Mucosa of rectum (tissue), 2 donors: Measurements from ENCODE around the gene ZNF827.

ENCODE experiments used
- H3K27ac ChIP-seq, 2 donors: one replicate each; pipeline ENCODE4 v1.7.0; 2013; ENCODE audit warnings: inconsistent platforms in 2 of 2, low read depth in 2 of 2, low read length in 2 of 2
- H3K27me3 ChIP-seq, 2 donors: one replicate each; pipeline ENCODE4 v1.7.0; 2013; ENCODE audit warnings: low read length in 2 of 2; ENCODE audit not compliant: control insufficient read depth in 2 of 2, insufficient read depth in 2 of 2
- H3K36me3 ChIP-seq, 2 donors: one replicate each; pipeline ENCODE4 v1.7.0; 2013; ENCODE audit warnings: low read length in 2 of 2; ENCODE audit not compliant: control insufficient read depth in 2 of 2, insufficient read depth in 2 of 2
- H3K4me1 ChIP-seq, 2 donors: one replicate each; pipeline ENCODE4 v1.7.0; 2013; ENCODE audit warnings: low read length in 2 of 2, mild to moderate bottlenecking in 1 of 2; ENCODE audit not compliant: control insufficient read depth in 2 of 2, insufficient read depth in 2 of 2
- H3K4me3 ChIP-seq, 2 donors: one replicate each; pipeline ENCODE4 v1.7.0; 2013; ENCODE audit warnings: low read length in 2 of 2
- H3K9ac ChIP-seq, 2 donors: one replicate each; pipeline ENCODE4 v1.7.0; 2013; ENCODE audit warnings: low read length in 2 of 2, low read depth in 1 of 2, mild to moderate bottlenecking in 1 of 2
- H3K9me3 ChIP-seq, 2 donors: one replicate each; pipeline ENCODE4 v1.7.0; 2013; ENCODE audit warnings: low read length in 2 of 2; ENCODE audit not compliant: control insufficient read depth in 2 of 2
- donor health status: healthy.
- donor health status: Normal muscosa, but diverticular disease.

ZNF827 gene

DNA sequence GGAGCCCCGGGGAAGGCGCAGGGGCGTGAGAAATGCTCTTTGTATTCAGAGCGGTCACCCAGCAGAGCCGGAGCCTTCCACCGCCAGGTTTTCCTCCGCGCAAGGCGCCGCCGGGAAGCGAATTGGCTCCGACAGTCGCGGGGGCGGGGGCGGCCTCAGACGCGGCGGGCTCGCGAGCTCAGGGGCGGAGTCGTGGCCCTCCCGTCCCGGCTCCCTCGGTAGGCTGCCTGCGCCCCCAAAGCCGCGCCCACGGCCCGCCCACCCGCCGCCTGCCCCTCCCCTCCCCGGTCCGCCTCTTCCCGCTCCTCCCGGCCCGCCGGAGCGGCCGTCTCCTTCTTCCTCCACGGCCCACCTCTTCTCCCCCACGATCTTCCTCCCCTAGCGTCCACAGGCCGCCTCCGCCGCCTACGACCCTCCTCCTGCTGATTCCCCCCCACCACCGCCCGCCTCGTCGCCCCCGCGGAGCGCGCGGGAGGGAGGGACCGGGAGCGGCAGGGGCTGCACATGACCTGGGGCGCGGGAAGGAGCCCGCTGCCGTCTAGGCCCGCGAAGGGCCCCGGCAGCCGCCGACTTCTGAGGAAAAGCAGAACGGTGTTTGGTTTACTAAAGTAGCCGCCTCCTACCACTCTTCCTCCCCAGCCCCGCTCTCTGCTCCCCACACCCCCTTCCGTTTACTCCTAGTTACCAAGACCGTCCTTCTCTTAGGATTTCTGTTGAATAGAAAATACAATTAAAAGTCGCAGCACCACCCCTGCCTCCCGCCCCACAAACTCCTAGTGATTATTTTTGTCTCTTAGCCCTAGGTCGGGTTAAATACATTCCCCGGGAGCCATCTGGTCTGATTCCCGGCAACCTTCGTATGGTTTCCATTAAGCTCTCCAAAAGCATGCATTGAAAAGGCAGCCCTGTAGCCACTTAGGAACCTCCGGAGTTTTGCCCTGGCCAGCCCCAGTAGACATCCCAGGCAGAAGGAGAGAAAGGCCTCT, 205.4 kb downstream of the ZNF827 start:
- Histone ChIP-seq H3K9ac (peak overlapping the region; percentile 56 to 77), H3K4me3 (peak overlapping the region; percentile 73 to 78), H3K9me3 (no peaks in the 10 kb centered on the region), H3K4me1 (peaks cover 19 to 23% of the 10 kb centered on the region in 2 donors), H3K36me3 (no peaks in the 10 kb centered on the region), H3K27me3 (no peaks in the 10 kb centered on the region), H3K27ac (peak overlapping the region; percentile 84)

DNA sequence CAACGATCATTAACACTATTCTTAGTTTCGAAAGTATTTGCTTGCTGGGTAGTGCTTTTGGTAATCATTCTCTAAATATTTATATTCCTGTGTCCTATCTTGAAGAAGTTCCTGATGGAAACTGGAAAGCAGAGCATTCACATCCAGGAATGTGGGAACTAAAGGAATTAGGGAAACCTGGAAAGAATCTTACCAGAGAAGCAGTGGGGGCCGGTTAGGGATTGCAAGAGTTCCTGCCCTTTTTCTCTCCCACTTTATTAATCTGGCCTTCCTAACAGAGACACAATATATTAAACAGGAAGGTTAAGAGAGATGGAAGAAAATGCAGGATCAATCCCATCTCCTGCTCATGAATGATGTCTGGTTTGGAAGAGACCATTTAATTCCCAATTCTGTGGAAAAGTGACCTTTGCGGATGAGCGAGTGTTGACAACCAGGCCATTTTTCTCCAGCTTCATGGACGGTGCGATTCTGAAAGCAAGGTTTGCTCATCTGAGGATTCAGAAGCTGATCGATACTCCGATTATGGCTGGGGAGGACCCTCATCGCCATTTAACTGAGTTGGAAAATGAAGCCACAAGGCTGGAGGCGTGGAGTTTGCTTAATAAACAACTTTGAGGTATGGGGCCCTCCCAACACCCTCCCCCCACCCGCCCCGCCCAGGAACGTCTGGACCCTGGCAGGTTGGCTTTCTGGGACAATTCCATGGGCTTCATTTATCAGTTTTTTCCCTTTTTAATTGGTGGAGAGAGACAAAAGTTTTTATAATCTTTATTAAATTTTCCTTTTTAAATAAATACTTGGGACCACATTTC, 206.4 kb downstream of the ZNF827 start:
- Histone ChIP-seq H3K27ac (peak overlapping the region; percentile 67 to 84), H3K36me3 (no peaks in the 10 kb centered on the region), H3K4me1 (peaks cover 19 to 23% of the 10 kb centered on the region in 2 donors), H3K9me3 (no peaks in the 10 kb centered on the region), H3K4me3 (peak overlapping the region; percentile 73 to 78), H3K27me3 (no peaks in the 10 kb centered on the region), H3K9ac (peak overlapping the region; percentile 56 to 77)

GRCh38 chr4:145731028-145731427, 207.6 kb downstream of the ZNF827 start:
- no peak overlapping the region for H3K27ac ChIP-seq
- H3K9me3 ChIP-seq: no peaks in the 10 kb centered on the region
- H3K4me3 ChIP-seq: no peak overlapping the region
- H3K4me1 ChIP-seq: peaks cover 17 to 18% of the 10 kb centered on the region in 2 donors
- H3K9ac ChIP-seq: no peak overlapping the region
- no peaks in the 10 kb centered on the region for H3K27me3 ChIP-seq
- no peaks in the 10 kb centered on the region for H3K36me3 ChIP-seq

DNA sequence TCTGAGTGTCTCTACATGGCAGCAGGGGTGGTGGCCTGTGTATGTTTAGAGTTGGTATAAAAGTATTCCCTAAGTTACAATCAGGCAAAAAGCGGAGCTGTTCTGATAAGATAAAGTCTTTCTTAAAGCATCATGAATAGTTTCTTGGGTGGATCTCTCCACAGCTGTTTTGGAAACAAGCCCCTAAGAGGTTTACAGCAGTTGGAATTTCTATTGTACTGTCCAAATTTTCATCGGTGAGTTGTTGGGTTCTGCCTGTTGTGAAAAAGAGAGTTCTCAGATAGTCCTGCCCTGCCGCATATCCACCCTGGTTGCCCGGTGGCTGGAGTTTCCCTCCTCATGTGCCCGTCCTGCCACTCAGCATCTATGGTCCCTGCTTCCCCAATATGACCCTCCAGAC, 208.6 kb downstream of the ZNF827 start:
- H3K27me3 ChIP-seq: no peaks in the 10 kb centered on the region
- H3K9ac ChIP-seq: no peak overlapping the region
- no peak overlapping the region for H3K4me3 ChIP-seq
- H3K4me1 ChIP-seq: peaks cover 15 to 17% of the 10 kb centered on the region in 2 donors
- H3K9me3 ChIP-seq: no peaks in the 10 kb centered on the region
- H3K27ac ChIP-seq: no peak overlapping the region
- no peaks in the 10 kb centered on the region for H3K36me3 ChIP-seq

DNA sequence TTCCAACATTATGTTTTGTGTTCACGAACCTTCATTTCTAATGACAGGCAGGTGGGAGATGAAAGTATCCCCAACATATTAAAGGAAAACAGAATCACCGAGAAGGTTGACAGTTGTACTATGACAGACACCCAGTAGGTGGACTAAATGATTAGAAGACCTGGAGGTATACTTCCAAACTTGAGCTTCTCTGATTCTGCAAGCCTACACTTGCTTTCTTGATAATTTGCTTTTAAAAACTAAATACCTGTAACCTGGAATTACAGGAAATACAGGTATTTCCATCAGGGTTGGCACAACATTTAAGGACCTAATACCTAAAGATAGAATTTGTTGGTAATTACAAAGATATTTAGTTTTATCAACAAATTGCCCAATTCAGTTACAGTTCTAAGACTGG, 215.3 kb downstream of the ZNF827 start:
- no peak overlapping the region for H3K27ac ChIP-seq
- H3K4me1 ChIP-seq: no peaks in the 10 kb centered on the region
- no peaks in the 10 kb centered on the region for H3K27me3 ChIP-seq
- H3K9me3 ChIP-seq: no peaks in the 10 kb centered on the region
- H3K4me3 ChIP-seq: no peak overlapping the region
- H3K9ac ChIP-seq: no peak overlapping the region
- H3K36me3 ChIP-seq: no peaks in the 10 kb centered on the region

- H3K36me3 ChIP-seq: no peaks in the 10 kb centered on the region
- H3K4me1 ChIP-seq: no peaks in the 10 kb centered on the region
- H3K9me3 ChIP-seq: no peaks in the 10 kb centered on the region
- H3K27ac ChIP-seq: no peak overlapping the region
- no peaks in the 10 kb centered on the region for H3K27me3 ChIP-seq
- H3K9ac ChIP-seq: no peak overlapping the region
- no peak overlapping the region for H3K4me3 ChIP-seq
Observed at GRCh38 chr4:145722561-145722960, 216.1 kb downstream of the ZNF827 start.

DNA sequence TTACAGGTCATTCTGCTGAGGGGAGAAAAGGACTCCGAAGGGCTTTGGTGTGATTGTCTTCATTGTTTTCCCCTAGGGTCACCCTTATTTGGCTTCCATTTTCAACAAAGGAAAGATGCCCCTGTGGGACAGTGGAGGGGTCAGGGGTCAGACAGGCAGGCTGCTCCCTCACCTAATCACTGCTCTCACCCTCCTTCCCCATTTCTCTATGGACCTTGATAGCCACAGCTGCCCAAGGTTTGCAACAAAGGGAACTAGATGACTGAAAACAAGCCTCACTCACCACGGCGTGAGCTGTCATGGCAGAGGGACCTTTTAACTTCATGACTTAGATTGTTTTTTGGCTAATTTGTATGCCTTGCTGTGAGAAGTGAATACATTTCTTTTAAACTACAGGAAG, 218.0 kb downstream of the ZNF827 start:
- no peaks in the 10 kb centered on the region for H3K36me3 ChIP-seq
- H3K9me3 ChIP-seq: no peaks in the 10 kb centered on the region
- no peaks in the 10 kb centered on the region for H3K4me1 ChIP-seq
- no peak overlapping the region for H3K27ac ChIP-seq
- no peak overlapping the region for H3K9ac ChIP-seq
- H3K27me3 ChIP-seq: no peaks in the 10 kb centered on the region
- no peak overlapping the region for H3K4me3 ChIP-seq

DNA sequence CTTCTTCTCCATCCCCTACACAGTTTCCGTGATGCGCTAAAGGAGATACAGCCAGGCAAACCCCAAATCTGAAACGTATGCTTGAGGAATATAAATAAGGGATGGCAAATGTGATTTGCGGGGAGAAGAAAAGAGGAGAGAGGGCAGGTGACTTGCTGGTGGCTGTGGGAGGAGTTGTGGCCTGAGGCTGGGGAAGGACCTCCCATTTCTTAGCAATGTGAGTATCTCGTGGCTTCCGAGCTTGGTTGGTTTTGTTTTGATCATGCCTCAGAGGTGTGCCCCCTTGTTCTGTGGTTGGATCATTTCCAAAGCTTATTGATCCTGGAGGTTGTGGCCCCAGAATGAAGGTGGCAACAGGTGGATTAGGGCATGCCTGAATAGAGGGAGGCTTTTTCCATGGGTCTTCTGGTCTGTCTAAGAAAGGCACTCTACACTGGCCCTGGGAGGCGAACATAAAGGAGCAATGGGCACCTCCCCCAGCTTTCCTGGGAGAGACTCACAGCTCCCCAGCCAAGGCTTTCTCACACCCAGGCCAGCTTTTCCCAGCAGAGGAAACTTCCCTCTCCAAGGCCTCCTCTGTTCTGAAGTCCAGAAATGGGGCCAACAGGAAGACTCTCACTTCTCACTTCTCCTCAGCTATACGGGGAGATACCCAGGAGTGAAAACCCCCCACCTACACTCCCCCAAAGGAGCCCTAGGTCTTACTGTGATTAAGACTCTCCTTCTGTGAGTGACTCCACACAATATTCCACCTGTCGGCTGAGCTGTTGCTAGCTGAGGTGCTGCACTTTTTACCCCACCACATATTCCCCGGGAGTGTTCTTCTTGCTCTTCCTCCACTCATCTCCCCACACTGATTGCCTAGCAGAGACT, 218.6 kb downstream of the ZNF827 start:
- H3K27me3 ChIP-seq: no peaks in the 10 kb centered on the region
- no peaks in the 10 kb centered on the region for H3K9me3 ChIP-seq
- no peaks in the 10 kb centered on the region for H3K36me3 ChIP-seq
- no peaks in the 10 kb centered on the region for H3K4me1 ChIP-seq
- no peak overlapping the region for H3K4me3 ChIP-seq
- H3K27ac ChIP-seq: no peak overlapping the region
- no peak overlapping the region for H3K9ac ChIP-seq

DNA sequence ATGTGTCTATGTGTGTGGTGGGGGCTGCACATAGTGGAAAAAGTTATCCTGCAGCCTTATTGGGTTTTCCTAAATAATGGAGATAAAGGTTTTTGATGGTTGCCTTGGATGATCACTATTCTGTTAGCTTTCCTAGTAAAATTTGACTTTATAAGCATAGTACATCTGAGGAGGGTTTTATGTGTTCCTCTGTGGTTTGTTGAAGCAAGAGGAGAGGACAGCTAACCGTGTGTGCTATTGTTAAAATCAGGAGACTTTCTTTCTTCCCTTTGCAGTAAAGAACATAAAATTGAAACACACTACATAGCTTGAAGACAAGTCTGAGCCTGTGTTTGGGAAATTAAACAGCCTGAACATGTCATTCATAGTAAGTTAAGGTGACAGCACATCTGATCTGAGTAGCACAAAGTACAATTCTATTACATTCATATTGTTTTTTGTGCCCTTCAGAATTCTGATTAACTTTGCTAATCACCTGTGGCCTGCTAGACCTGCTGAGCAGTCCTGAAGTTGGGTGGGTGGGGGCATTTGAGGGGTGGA, 221.9 kb downstream of the ZNF827 start:
- Histone ChIP-seq H3K27ac (no peak overlapping the region), H3K27me3 (no peaks in the 10 kb centered on the region), H3K9ac (no peak overlapping the region), H3K9me3 (no peaks in the 10 kb centered on the region), H3K4me3 (no peak overlapping the region), H3K36me3 (no peaks in the 10 kb centered on the region), H3K4me1 (no peaks in the 10 kb centered on the region)
